Hippocampal formation (tissue), 2 donors: Measurements from ENCODE around the gene CDC27.
"Not testable (repeated sequence)": the region's sequence is repeated elsewhere in the genome, so short reads cannot be mapped to it uniquely, and the experiment has no call there.

ENCODE experiments used
- DNase-seq, 2 donors: peaks; one replicate each; lab custom pipeline; 2025; lab: John Stamatoyannopoulos, UW

The CDC27 gene

DNA sequence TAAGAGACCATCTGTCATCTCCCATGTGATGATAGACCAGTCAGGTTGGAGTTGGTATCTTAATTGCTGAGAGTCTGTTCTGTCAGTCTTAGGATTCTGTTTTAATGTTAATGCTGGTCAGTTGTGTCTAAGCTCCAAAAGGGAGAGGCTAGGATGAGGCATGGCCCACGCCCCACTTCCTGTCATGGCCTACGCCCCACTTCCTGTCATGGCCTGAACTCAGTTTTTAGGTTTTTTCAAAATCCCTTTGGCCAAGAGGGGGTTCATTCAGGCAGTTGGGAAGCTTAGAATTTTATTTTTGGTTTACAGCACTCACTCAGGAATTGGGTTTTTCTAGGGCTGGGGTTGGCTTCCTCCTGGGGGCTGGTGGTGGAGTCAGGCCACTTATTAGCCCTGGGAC, 117.9 kb downstream of the CDC27 start:
- DNase-seq: not testable (repeated sequence)

- not testable (repeated sequence) for DNase-seq
Observed at GRCh38 chr17:47070266-47070665, 118.8 kb downstream of the CDC27 start.
